GM23248 (cell line): Measurements from ENCODE around the gene BLCAP.

ENCODE experiments used
- EZH2 ChIP-seq: fragments of 200-600 bp; sonication (generic); IDR thresholded peaks from 2 replicates; pipeline ENCODE4 v1.6.1; 2018; ENCODE audit warnings: antibody characterized with exemption, mild to moderate bottlenecking; ENCODE audit not compliant: insufficient read depth, poor library complexity, severe bottlenecking
- EZH2phosphoT487 ChIP-seq: fragments of 200-600 bp; sonication (generic); IDR thresholded peaks from 2 replicates; pipeline ENCODE4 v1.6.1; 2018; ENCODE audit warnings: antibody characterized with exemption, moderate library complexity, mild to moderate bottlenecking, low read depth; ENCODE audit not compliant: insufficient read depth

- no peak for TF ChIP-seq EZH2phosphoT487
- no peak for TF ChIP-seq EZH2
Observed at GRCh38 chr20:37477041-37477440, 50.6 kb downstream of the BLCAP start.
